HCT116 (cell line): ENCODE data around the gene CPLANE2. TPM values are rescaled to one million over a fixed set of nuclear protein-coding genes. Genes with fewer than 3 reads are reported as not detected.
A peak's percentile ranks its signal among the peaks of the same experiment; 100 is the strongest.

Source experiments
- ATAC-seq: fragments of 200-7000 bp; cut with Tn5 transposase; 2 replicates; pipeline ENCODE4 v1.9.1; 2020; ENCODE audit warnings: mild to moderate bottlenecking, moderate library complexity
- BruUV-seq: library from RNA; stranded (reverse); fragments of 400-500 nt; replicated peaks from 2 replicates; lab custom pipeline; 2021; lab: Mats Ljungman, UMichigan
- CTCF ChIA-PET: fragments of 300-600 bp; sonication (Branson Sonifier 250); formaldehyde crosslinking; loops from one replicate; lab custom pipeline; 2021; ENCODE audit warnings: antibody characterized with exemption; lab: Charles Lee
- POLR2A ChIA-PET: fragments of 300-600, 350-600 bp; sonication (Branson Sonifier 250); formaldehyde crosslinking; loops from one replicate; lab custom pipeline; 2021; ENCODE audit warnings: antibody characterized with exemption; lab: Charles Lee
- RAD21 ChIA-PET, 2 experiments: fragments of 300-600 bp; sonication (Branson Sonifier 250); formaldehyde crosslinking; loops; one replicate each; lab custom pipeline; 2023; ENCODE audit warnings: low total read pairs in 2 of 2; ENCODE audit not compliant: uncharacterized antibody in 2 of 2, unreplicated experiment in 2 of 2, low non-redundant PET in 1 of 2; lab: Charles Lee
- DNase-seq: peaks from one replicate; pipeline ENCODE4 v3.0.0-alpha.2; 2010; ENCODE audit warnings: low read depth, low spot score
- H2AFZ ChIP-seq: fragments of 200-600 bp; shearing (Covaris generic), sonication (generic); 2 replicates; pipeline ENCODE4 v1.6.1; 2017; ENCODE audit warnings: low read depth, mixed run types, mixed read lengths, antibody characterized with exemption, low read length; ENCODE audit not compliant: poor library complexity, severe bottlenecking
- H3K27ac ChIP-seq: 2 replicates; pipeline ENCODE4 v1.5.1; 2012; ENCODE audit warnings: low read depth, low read length
- H3K27me3 ChIP-seq: fragments of 200-600 bp; sonication (generic); 2 replicates; pipeline ENCODE4 v1.6.1; 2016; ENCODE audit warnings: mixed run types, low read length, mixed read lengths; ENCODE audit not compliant: insufficient read depth
- H3K36me3 ChIP-seq, 2 experiments: fragments of 200-500 bp in 1 of 2; fragments of 200-600 bp in 1 of 2; sonication (Bioruptor generic) in 1 of 2; sonication (generic) in 1 of 2; 2 replicates each; pipeline versions ENCODE4 v1.5.1 to v1.6.1; 2014 to 2016; ENCODE audit warnings: low read length in 2 of 2, inconsistent platforms in 1 of 2, mixed read lengths in 1 of 2, mixed run types in 1 of 2; ENCODE audit not compliant: insufficient read depth in 2 of 2, control insufficient read depth in 1 of 2
- H3K4me1 ChIP-seq, 2 experiments: fragments of 200-600 bp in 1 of 2; sonication (generic) in 1 of 2; 2 replicates each; pipeline versions ENCODE4 v1.5.1 to v1.6.1; 2012 to 2017; ENCODE audit warnings: low read length in 2 of 2, inconsistent platforms in 1 of 2, mild to moderate bottlenecking in 1 of 2, mixed read lengths in 1 of 2, mixed run types in 1 of 2, moderate library complexity in 1 of 2; ENCODE audit not compliant: insufficient read depth in 2 of 2, control insufficient read depth in 1 of 2
- H3K4me2 ChIP-seq: fragments of 200-600 bp; sonication (generic); 2 replicates; pipeline ENCODE4 v1.6.1; 2017; ENCODE audit warnings: mixed run types, low read length, mixed read lengths
- H3K4me3 ChIP-seq, 2 experiments: fragments of 200-600 bp in 1 of 2; sonication (generic) in 1 of 2; replicated peaks in 1 of 2; 2 replicates each; pipeline ENCODE4 v1.5.1; 2011 to 2016; ENCODE audit warnings: low read length in 2 of 2, control low read depth in 1 of 2, low read depth in 1 of 2, mild to moderate bottlenecking in 1 of 2, mixed read lengths in 1 of 2, mixed run types in 1 of 2
- H3K79me2 ChIP-seq: fragments of 200-600 bp; sonication (generic); 2 replicates; pipeline ENCODE4 v1.6.1; 2017; ENCODE audit warnings: mild to moderate bottlenecking, mixed run types, low read length, moderate library complexity, mixed read lengths; ENCODE audit not compliant: insufficient read depth
- H3K9ac ChIP-seq: fragments of 200-600 bp; sonication (generic); 2 replicates; pipeline ENCODE4 v1.6.1; 2016; ENCODE audit warnings: low read length, mixed read lengths
- H3K9me2 ChIP-seq: fragments of 200-600 bp; sonication (generic), shearing (Covaris generic); 2 replicates; pipeline ENCODE4 v1.6.1; 2017; ENCODE audit warnings: mixed run types, mild to moderate bottlenecking, moderate library complexity; ENCODE audit not compliant: insufficient read depth
- H3K9me3 ChIP-seq, 2 experiments: fragments of 200-500 bp in 1 of 2; fragments of 200-600 bp in 1 of 2; sonication (Bioruptor generic) in 1 of 2; sonication (generic) in 1 of 2; 2 replicates each; pipeline ENCODE4 v1.6.1; 2014 to 2017; ENCODE audit warnings: low read length in 2 of 2, mixed read lengths in 2 of 2, inconsistent platforms in 1 of 2, low read depth in 1 of 2, mild to moderate bottlenecking in 1 of 2, mixed run types in 1 of 2, moderate library complexity in 1 of 2; ENCODE audit not compliant: control insufficient read depth in 1 of 2, insufficient read depth in 1 of 2
- H4K20me1 ChIP-seq: fragments of 200-600 bp; sonication (generic), shearing (Covaris generic); 2 replicates; pipeline ENCODE4 v1.6.1; 2017; ENCODE audit warnings: mixed run types, mild to moderate bottlenecking, moderate library complexity; ENCODE audit not compliant: insufficient read depth
- CBX3 ChIP-seq: IDR thresholded peaks from 2 replicates; pipeline ENCODE4 v1.6.1; 2012; ENCODE audit warnings: low read depth
- CEBPB ChIP-seq: IDR thresholded peaks from 2 replicates; pipeline ENCODE4 v1.6.1; 2012; ENCODE audit warnings: low read depth
- EGR1 ChIP-seq: IDR thresholded peaks from 2 replicates; pipeline ENCODE4 v1.6.1; 2012; ENCODE audit warnings: low read depth
- ELF1 ChIP-seq: IDR thresholded peaks from 2 replicates; pipeline ENCODE4 v1.6.1; 2012; ENCODE audit warnings: low read depth, borderline replicate concordance
- EZH2phosphoT487 ChIP-seq: fragments of 200-600 bp; IDR thresholded peaks from 2 replicates; pipeline ENCODE4 v1.6.1; 2018; ENCODE audit warnings: antibody characterized with exemption, borderline replicate concordance
- FOSL1 ChIP-seq: IDR thresholded peaks from 2 replicates; pipeline ENCODE4 v1.6.1; 2012; ENCODE audit warnings: low read depth
- JUND ChIP-seq: IDR thresholded peaks from 2 replicates; pipeline ENCODE4 v1.6.1; 2012
- POLR2A ChIP-seq: IDR thresholded peaks from 2 replicates; pipeline ENCODE4 v1.7.0; 2011; ENCODE audit warnings: borderline replicate concordance; ENCODE audit not compliant: insufficient read depth, insufficient read length; ENCODE audit errors: extremely low read depth
- POLR2AphosphoS5 ChIP-seq: IDR thresholded peaks from 2 replicates; pipeline ENCODE4 v1.6.1; 2011; ENCODE audit warnings: mild to moderate bottlenecking, low read depth, low read length, moderate library complexity
- SIN3A ChIP-seq: IDR thresholded peaks from 2 replicates; pipeline ENCODE4 v1.6.1; 2012; ENCODE audit warnings: low read depth
- SRF ChIP-seq: IDR thresholded peaks from 2 replicates; pipeline ENCODE4 v1.6.1; 2012; ENCODE audit warnings: low read depth
- TCF7L2 ChIP-seq: IDR thresholded peaks from 2 replicates; pipeline ENCODE4 v1.7.0; 2011; ENCODE audit warnings: borderline replicate concordance, inconsistent platforms; ENCODE audit not compliant: insufficient read depth, insufficient read length; ENCODE audit errors: extremely low read depth
- YY1 ChIP-seq: IDR thresholded peaks from 2 replicates; pipeline ENCODE4 v1.6.1; 2011; ENCODE audit warnings: low read length, low read depth, moderate library complexity, mild to moderate bottlenecking; ENCODE audit not compliant: insufficient replicate concordance; ENCODE audit errors: extremely low read depth
- ZNF274 ChIP-seq: fragments of 200-500 bp; sonication (Bioruptor generic); IDR thresholded peaks from 2 replicates; pipeline ENCODE4 v1.6.1; 2014; ENCODE audit warnings: mild to moderate bottlenecking, low read depth, low read length, inconsistent platforms
- intact Hi-C: fragments of 100-400 bp; cut with micrococcal nuclease; formaldehyde crosslinking; loops from 2 replicates; pipeline ENCODE4 v1.10.0; 2022
- total RNA-seq: library from RNA; stranded (reverse); gene quantifications from one replicate; pipeline ENCODE4 v1.2.1, GENCODE V29; 2021; ENCODE audit not compliant: unreplicated experiment
- TF ChIP-seq, protein P1 (sequence below), 3 experiments: fragments of 200-600 bp in 1 of 3; sonication (generic) in 1 of 3; IDR thresholded peaks in 2 of 3; conservative IDR thresholded peaks in 1 of 3; 2 replicates each; pipeline ENCODE4 v1.5.1; 2012 to 2017; ENCODE audit warnings: low read depth in 2 of 3, low read length in 2 of 3, antibody characterized with exemption in 1 of 3, borderline replicate concordance in 1 of 3, control low read depth in 1 of 3, mild to moderate bottlenecking in 1 of 3, mixed read lengths in 1 of 3, mixed run types in 1 of 3, moderate library complexity in 1 of 3; ENCODE audit not compliant: insufficient read depth in 1 of 3
- TF ChIP-seq, protein P2 (sequence below): IDR thresholded peaks from 2 replicates; pipeline ENCODE4 v1.6.1; 2012
- TF ChIP-seq, protein P3 (sequence below): IDR thresholded peaks from 2 replicates; pipeline ENCODE4 v1.6.1; 2011; ENCODE audit warnings: mild to moderate bottlenecking, low read length, moderate library complexity; ENCODE audit not compliant: insufficient replicate concordance; ENCODE audit errors: extremely low read depth

Gene CPLANE2
- total RNA-seq, 1 experiment from 2014 or later = 8.1 TPM

DNA sequence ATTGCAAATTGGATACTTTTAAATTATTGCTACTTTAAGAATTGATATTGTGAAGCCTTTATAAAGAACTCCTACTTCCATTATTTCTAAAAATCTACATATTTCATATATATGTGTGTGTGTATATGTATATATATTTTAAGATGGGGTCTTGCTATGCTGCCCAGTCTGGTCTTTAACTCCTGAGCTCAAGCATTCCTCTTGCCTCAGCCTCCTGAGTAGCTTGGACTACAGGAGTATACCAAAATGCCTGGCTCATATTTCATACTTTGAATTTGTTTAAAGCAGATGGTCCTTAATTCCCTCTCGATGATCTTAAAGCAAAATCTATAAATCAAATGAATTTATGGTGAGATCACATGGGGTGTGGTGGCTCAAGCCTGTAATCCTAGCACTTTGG is 25.1 kb upstream of the CPLANE2 start:
- no peak for DNase-seq
- peaks cover 8 to 12% of the 10 kb centered on the region in 2 experiments; a peak in 3 of 4 replicates for H3K4me1 ChIP-seq
- H2AFZ ChIP-seq = no peak overlapping the region
- no peak overlapping the region for H3K4me3 ChIP-seq
- 0 out of 2 replicates have a peak, but pooled peaks cover 4% of the 10 kb centered on the region for H3K79me2 ChIP-seq
- no peak overlapping the region for H3K9ac ChIP-seq
- no peak for TF ChIP-seq EZH2phosphoT487
- no TSS peak for BruUV-seq
- no peaks in the 10 kb centered on the region for H3K9me2 ChIP-seq
- CTCF ChIA-PET = interaction anchor here (1.0 kb wide), 1 partner anchor 14 kb away, joined by 3 read pairs; no protein-coding TSS in a partner anchor
- H3K27me3 ChIP-seq = no peaks in the 10 kb centered on the region
- ATAC-seq = no peak
- H4K20me1 ChIP-seq = no peaks in the 10 kb centered on the region
- intact Hi-C loops = no loop called here
- H3K36me3 ChIP-seq = no peaks in the 10 kb centered on the region
- POLR2A ChIA-PET = no interaction called here
- H3K4me2 ChIP-seq = no peak overlapping the region
- no peak overlapping the region for H3K27ac ChIP-seq
- H3K9me3 ChIP-seq = no peaks in the 10 kb centered on the region
- RAD21 ChIA-PET = no interaction called here

DNA sequence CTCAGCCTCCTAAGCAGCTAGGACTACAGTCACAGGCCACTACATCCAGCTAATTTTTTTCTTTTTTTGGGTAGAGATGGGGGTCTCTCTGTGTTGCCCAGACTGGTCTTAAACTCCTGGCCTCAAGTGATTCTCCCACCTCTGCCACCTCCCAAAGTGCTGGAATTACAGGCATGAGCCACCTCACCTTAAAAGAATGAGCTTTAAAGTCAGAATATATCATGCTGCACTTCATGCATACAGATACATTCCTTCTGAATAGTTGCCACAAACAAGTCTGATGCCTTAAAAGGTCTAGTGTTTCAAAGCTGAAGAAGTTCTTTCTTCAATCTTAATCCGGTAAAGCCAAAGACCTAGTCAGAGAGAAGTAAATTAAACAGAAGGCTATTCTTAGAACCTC is 23.8 kb upstream of the CPLANE2 start:
- H2AFZ ChIP-seq = no peak overlapping the region
- no peaks in the 10 kb centered on the region for H3K27me3 ChIP-seq
- ChIA-PET RAD21 (no interaction called here), POLR2A (no interaction called here), CTCF (no interaction called here)
- H3K4me2 ChIP-seq = peak overlapping the region; percentile 12
- no peaks in the 10 kb centered on the region for H4K20me1 ChIP-seq
- no peak for TF ChIP-seq EZH2phosphoT487
- no peak for TF ChIP-seq YY1
- TF ChIP-seq POLR2A = no peak
- no peak for TF ChIP-seq ELF1
- no peak for TF ChIP-seq JUND
- TF ChIP-seq CBX3 = no peak
- no peak for TF ChIP-seq ZNF274
- no peak for TF ChIP-seq TCF7L2
- TF ChIP-seq FOSL1 = no peak
- TF ChIP-seq POLR2AphosphoS5 = no peak
- TF ChIP-seq, protein P1, sequence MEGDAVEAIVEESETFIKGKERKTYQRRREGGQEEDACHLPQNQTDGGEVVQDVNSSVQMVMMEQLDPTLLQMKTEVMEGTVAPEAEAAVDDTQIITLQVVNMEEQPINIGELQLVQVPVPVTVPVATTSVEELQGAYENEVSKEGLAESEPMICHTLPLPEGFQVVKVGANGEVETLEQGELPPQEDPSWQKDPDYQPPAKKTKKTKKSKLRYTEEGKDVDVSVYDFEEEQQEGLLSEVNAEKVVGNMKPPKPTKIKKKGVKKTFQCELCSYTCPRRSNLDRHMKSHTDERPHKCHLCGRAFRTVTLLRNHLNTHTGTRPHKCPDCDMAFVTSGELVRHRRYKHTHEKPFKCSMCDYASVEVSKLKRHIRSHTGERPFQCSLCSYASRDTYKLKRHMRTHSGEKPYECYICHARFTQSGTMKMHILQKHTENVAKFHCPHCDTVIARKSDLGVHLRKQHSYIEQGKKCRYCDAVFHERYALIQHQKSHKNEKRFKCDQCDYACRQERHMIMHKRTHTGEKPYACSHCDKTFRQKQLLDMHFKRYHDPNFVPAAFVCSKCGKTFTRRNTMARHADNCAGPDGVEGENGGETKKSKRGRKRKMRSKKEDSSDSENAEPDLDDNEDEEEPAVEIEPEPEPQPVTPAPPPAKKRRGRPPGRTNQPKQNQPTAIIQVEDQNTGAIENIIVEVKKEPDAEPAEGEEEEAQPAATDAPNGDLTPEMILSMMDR (IDR thresholded peaks at IDR 0.05 in 2 of 3, conservative IDR thresholded peaks at IDR 0.05 in 1 of 3; ENCODE audit: borderline replicate concordance in 1 of 3, insufficient read depth in 1 of 3, low read depth in 2 of 3, low read length in 2 of 3) = no peak
- no peak for TF ChIP-seq SIN3A
- no peak for TF ChIP-seq EGR1
- TF ChIP-seq, protein P2, sequence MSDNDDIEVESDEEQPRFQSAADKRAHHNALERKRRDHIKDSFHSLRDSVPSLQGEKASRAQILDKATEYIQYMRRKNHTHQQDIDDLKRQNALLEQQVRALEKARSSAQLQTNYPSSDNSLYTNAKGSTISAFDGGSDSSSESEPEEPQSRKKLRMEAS = no peak
- TF ChIP-seq, protein P3, sequence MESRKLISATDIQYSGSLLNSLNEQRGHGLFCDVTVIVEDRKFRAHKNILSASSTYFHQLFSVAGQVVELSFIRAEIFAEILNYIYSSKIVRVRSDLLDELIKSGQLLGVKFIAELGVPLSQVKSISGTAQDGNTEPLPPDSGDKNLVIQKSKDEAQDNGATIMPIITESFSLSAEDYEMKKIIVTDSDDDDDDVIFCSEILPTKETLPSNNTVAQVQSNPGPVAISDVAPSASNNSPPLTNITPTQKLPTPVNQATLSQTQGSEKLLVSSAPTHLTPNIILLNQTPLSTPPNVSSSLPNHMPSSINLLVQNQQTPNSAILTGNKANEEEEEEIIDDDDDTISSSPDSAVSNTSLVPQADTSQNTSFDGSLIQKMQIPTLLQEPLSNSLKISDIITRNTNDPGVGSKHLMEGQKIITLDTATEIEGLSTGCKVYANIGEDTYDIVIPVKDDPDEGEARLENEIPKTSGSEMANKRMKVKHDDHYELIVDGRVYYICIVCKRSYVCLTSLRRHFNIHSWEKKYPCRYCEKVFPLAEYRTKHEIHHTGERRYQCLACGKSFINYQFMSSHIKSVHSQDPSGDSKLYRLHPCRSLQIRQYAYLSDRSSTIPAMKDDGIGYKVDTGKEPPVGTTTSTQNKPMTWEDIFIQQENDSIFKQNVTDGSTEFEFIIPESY = no peak
- no peak for TF ChIP-seq CEBPB
- no peak for TF ChIP-seq SRF
- H3K9me2 ChIP-seq = no peaks in the 10 kb centered on the region
- peaks cover 8 to 12% of the 10 kb centered on the region in 2 experiments; a peak in 3 of 4 replicates for H3K4me1 ChIP-seq
- H3K79me2 ChIP-seq = no peaks in the 10 kb centered on the region
- H3K27ac ChIP-seq = no peak overlapping the region
- DNase-seq = no peak
- peak; percentile 42; the same call in 1 of the 2 replicates for ATAC-seq
- H3K36me3 ChIP-seq = no peaks in the 10 kb centered on the region
- no TSS peak for BruUV-seq
- intact Hi-C loops = no loop called here
- H3K9ac ChIP-seq = 0 out of 2 replicates have a peak overlapping the region, but pooled peaks have one; percentile 2
- H3K9me3 ChIP-seq = no peaks in the 10 kb centered on the region
- no peak overlapping the region for H3K4me3 ChIP-seq
